ENCODE measurements around the gene RGPD4.

GRCh38 chr2:107825206-107825563, 1.5 kb upstream of the RGPD4 start:
- no peak for TF ChIP-seq CTCF (IDR thresholded peaks at IDR 0.05; ENCODE audit: low read depth, low read length)
- no peak for TF ChIP-seq EZH2phosphoT487 (IDR thresholded peaks at IDR 0.05; ENCODE audit: low read depth)
